Suprapubic skin (tissue), 3 donors: ENCODE data around the gene CARD14.

Source experiments
- POLR2A ChIP-seq, 2 donors: fragments of 450-650 bp; IDR thresholded peaks; one replicate each; pipeline ENCODE4 v1.6.1; 2017; ENCODE audit warnings: antibody characterized with exemption in 2 of 2, mild to moderate bottlenecking in 2 of 2, moderate library complexity in 2 of 2
- TF ChIP-seq, protein P1 (sequence below), 2 donors: fragments of 200-600 bp in 1 of 2; fragments of 450-650 bp in 1 of 2; sonication (generic) in 1 of 2; IDR thresholded peaks; one replicate each; pipeline ENCODE4 v1.5.1; 2016 to 2019; ENCODE audit warnings: antibody characterized with exemption in 2 of 2, mild to moderate bottlenecking in 1 of 2, moderate library complexity in 1 of 2

DNA sequence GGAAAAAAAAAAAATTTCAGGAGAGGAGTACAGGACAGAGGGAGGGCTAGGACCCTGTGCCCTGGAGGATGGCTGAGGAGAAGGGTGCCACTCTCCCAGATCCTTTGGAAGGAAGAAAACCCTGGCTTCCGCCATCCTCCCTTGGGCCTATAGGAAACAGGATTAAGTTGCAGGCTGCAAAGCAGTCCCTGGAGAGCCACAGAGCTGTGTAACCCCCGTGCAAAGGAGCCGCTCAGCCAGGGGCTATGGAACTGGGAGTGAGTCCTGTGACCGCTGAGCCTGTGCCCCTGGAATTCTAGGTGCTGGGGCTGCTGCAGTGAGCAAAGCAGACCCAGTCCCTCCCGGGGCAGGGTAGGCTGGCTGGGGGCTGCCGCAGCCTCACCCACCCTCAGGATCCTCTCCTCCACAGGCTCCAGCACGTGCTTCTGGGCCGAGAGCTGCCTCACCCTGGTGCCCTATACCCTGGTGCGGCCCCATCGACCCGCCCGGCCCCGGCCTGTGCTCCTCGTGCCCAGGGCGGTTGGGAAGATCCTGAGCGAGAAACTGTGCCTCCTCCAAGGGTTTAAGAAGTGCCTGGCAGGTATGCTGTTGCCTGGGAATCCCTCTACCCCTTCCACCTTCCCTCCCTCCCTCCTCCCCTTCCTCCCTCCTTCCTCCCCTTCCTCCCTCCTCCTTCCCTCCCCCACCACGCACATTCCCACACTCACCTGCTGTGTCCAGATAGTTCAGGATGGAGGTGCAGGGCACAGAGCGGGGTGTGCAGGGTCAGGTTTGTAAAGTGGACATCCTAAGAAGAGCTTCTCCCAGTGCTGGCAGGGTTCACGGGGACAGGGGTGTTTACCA is 35.0 kb downstream of the CARD14 start:
- TF ChIP-seq POLR2A (IDR thresholded peaks at IDR 0.05) = no peak
- TF ChIP-seq, protein P1, sequence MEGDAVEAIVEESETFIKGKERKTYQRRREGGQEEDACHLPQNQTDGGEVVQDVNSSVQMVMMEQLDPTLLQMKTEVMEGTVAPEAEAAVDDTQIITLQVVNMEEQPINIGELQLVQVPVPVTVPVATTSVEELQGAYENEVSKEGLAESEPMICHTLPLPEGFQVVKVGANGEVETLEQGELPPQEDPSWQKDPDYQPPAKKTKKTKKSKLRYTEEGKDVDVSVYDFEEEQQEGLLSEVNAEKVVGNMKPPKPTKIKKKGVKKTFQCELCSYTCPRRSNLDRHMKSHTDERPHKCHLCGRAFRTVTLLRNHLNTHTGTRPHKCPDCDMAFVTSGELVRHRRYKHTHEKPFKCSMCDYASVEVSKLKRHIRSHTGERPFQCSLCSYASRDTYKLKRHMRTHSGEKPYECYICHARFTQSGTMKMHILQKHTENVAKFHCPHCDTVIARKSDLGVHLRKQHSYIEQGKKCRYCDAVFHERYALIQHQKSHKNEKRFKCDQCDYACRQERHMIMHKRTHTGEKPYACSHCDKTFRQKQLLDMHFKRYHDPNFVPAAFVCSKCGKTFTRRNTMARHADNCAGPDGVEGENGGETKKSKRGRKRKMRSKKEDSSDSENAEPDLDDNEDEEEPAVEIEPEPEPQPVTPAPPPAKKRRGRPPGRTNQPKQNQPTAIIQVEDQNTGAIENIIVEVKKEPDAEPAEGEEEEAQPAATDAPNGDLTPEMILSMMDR (IDR thresholded peaks at IDR 0.05) = no peak
